ENCODE measurements around the gene PIGH.

GRCh38 chr14:67623114-67623513, 23.0 kb upstream of the PIGH start:
- TF ChIP-seq CTCF (IDR thresholded peaks at IDR 0.05) (no peak), POLR2A (IDR thresholded peaks at IDR 0.05) (no peak), POLR2AphosphoS5 (IDR thresholded peaks at IDR 0.05) (no peak)

All from transverse colon (tissue), 4 donors.